ENCODE measurements around the gene DGKI.

GRCh38 chr7:137832382-137832781 is 14.4 kb downstream of the DGKI start:
- no peak for TF ChIP-seq CTCF (IDR thresholded peaks at IDR 0.05)
- no peak for TF ChIP-seq POLR2A (IDR thresholded peaks at IDR 0.05)
